Measurements from ENCODE around the gene AGAP1. TPM values are rescaled to one million over a fixed set of nuclear protein-coding genes. Genes with fewer than 3 reads are reported as not detected.

Gene AGAP1
- total RNA-seq, 4 donors from 2014 or later: 5.3 to 30.6 (median 19.2) TPM

GRCh38 chr2:235551965-235552364, 58.1 kb downstream of the AGAP1 start:
- peak in 3 of 4 experiments; percentile 5 to 45 (median 31) for TF ChIP-seq CTCF (IDR thresholded peaks at IDR 0.05)
- no peak for TF ChIP-seq POLR2A (IDR thresholded peaks at IDR 0.05)
- intact Hi-C loops (cut with DNase I; ENCODE audit: low total_unique reads): no loop called here

GRCh38 chr2:235552671-235553070, 58.8 kb downstream of the AGAP1 start:
- Histone ChIP-seq H3K27me3 (no peaks in the 10 kb centered on the region), H3K4me3 (no peak overlapping the region), H3K36me3 (no peaks in the 10 kb centered on the region), H3K4me1 (no peaks in the 10 kb centered on the region), H3K9me3 (no peaks in the 10 kb centered on the region), H3K27ac (no peak overlapping the region)
- TF ChIP-seq CTCF (IDR thresholded peaks at IDR 0.05) (no peak), POLR2A (IDR thresholded peaks at IDR 0.05) (no peak)
- intact Hi-C loops (cut with DNase I; ENCODE audit: low total_unique reads): no loop called here
- DNase-seq: no peak

More at GRCh38 chr2:235551965-235552364, 58.1 kb downstream of the AGAP1 start:
- Histone ChIP-seq H3K27me3 (no peaks in the 10 kb centered on the region), H3K9me3 (no peaks in the 10 kb centered on the region), H3K4me1 (no peaks in the 10 kb centered on the region), H3K27ac (no peak overlapping the region), H3K4me3 (no peak overlapping the region), H3K36me3 (no peaks in the 10 kb centered on the region)
- DNase-seq: no peak

GRCh38 chr2:235553291-235553690, 59.4 kb downstream of the AGAP1 start:
- no peaks in the 10 kb centered on the region for H3K27me3 ChIP-seq
- H3K9me3 ChIP-seq: no peaks in the 10 kb centered on the region
- H3K4me3 ChIP-seq: no peak overlapping the region
- intact Hi-C loops (cut with DNase I; ENCODE audit: low total_unique reads): no loop called here
- no peak overlapping the region for H3K27ac ChIP-seq
- no peaks in the 10 kb centered on the region for H3K36me3 ChIP-seq
- TF ChIP-seq CTCF (IDR thresholded peaks at IDR 0.05): no peak
- no peak for TF ChIP-seq POLR2A (IDR thresholded peaks at IDR 0.05)
- H3K4me1 ChIP-seq: no peaks in the 10 kb centered on the region
- DNase-seq: no peak

GRCh38 chr2:235553696-235554100, 59.9 kb downstream of the AGAP1 start:
- Histone ChIP-seq H3K36me3 (no peaks in the 10 kb centered on the region), H3K27ac (no peak overlapping the region), H3K27me3 (no peaks in the 10 kb centered on the region), H3K4me3 (no peak overlapping the region), H3K9me3 (no peaks in the 10 kb centered on the region), H3K4me1 (no peaks in the 10 kb centered on the region)
- no peak for DNase-seq
- intact Hi-C loops (cut with DNase I; ENCODE audit: low total_unique reads): no loop called here
- no peak for TF ChIP-seq POLR2A (IDR thresholded peaks at IDR 0.05)
- no peak for TF ChIP-seq CTCF (IDR thresholded peaks at IDR 0.05)

- no peak overlapping the region for H3K4me3 ChIP-seq
- no peak overlapping the region for H3K27ac ChIP-seq
- intact Hi-C loops (cut with DNase I; ENCODE audit: low total_unique reads): no loop called here
- TF ChIP-seq CTCF (IDR thresholded peaks at IDR 0.05) (no peak), POLR2A (IDR thresholded peaks at IDR 0.05) (no peak)
- no peaks in the 10 kb centered on the region for H3K27me3 ChIP-seq
- H3K9me3 ChIP-seq: no peaks in the 10 kb centered on the region
- DNase-seq: no peak
- H3K36me3 ChIP-seq: no peaks in the 10 kb centered on the region
- H3K4me1 ChIP-seq: no peaks in the 10 kb centered on the region
These were observed 60.5 kb downstream of the AGAP1 start for GRCh38 chr2:235554385-235554784.

Data from uterus (tissue), 4 donors.